Spinal cord (tissue), 10 donors: ENCODE measurements around the gene NCOA1. TPM values are rescaled to one million over a fixed set of nuclear protein-coding genes. Genes with fewer than 3 reads are reported as not detected.

ENCODE experiments used
- DNase-seq, 6 donors: peaks; one replicate each; pipeline versions ENCODE4 v3.0.0 to v3.0.0-alpha.2; 2013 to 2015; ENCODE audit warnings: low spot score in 6 of 6, low read depth in 4 of 6
- H3K27ac ChIP-seq: one replicate; pipeline ENCODE4 v1.5.1; 2013; ENCODE audit warnings: low read depth, low read length, control low read depth
- H3K27me3 ChIP-seq: one replicate; pipeline ENCODE4 v1.6.1; 2013; ENCODE audit warnings: low read length; ENCODE audit not compliant: control insufficient read depth, insufficient read depth
- H3K36me3 ChIP-seq: one replicate; pipeline ENCODE4 v1.6.1; 2013; ENCODE audit warnings: low read length; ENCODE audit not compliant: control insufficient read depth, insufficient read depth
- H3K4me1 ChIP-seq: one replicate; pipeline ENCODE4 v1.6.1; 2013; ENCODE audit warnings: low read length; ENCODE audit not compliant: control insufficient read depth, insufficient read depth
- H3K4me3 ChIP-seq: one replicate; pipeline ENCODE4 v1.5.1; 2013; ENCODE audit warnings: low read depth, low read length, control low read depth
- H3K9me3 ChIP-seq: one replicate; pipeline ENCODE4 v1.6.1; 2013; ENCODE audit warnings: low read length; ENCODE audit not compliant: control insufficient read depth, insufficient read depth
- WGBS: methylation state at CpG from one replicate; pipeline ENCODE4 v1.1.5; 2013; ENCODE audit warnings: missing lambda C conversion rate; ENCODE audit not compliant: insufficient coverage; 5-methylcytosine and 5-hydroxymethylcytosine counted together
- polyA plus RNA-seq, 2 donors: library from polyadenylated mRNA; unstranded; fragments of 120-200 nt; gene quantifications; one replicate each; pipeline ENCODE4 v1.2.1, GENCODE V29; 2013; ENCODE audit not compliant: insufficient read length in 2 of 2
- total RNA-seq, 2 donors: library from RNA; depleted of rRNA in 1 of 2; stranded (reverse); fragments of 120-200 nt in 1 of 2; fragments of >200 nt in 1 of 2; gene quantifications; one replicate each; pipeline versions ENCODE4 v1.2.3 to v1.2.4, GENCODE V29; 2013 to 2014
- donor health status: healthy.

NCOA1 gene
- total and polyA plus RNA-seq, 4 donors: 50.3 to 87.7 (median 73.1) TPM

DNA sequence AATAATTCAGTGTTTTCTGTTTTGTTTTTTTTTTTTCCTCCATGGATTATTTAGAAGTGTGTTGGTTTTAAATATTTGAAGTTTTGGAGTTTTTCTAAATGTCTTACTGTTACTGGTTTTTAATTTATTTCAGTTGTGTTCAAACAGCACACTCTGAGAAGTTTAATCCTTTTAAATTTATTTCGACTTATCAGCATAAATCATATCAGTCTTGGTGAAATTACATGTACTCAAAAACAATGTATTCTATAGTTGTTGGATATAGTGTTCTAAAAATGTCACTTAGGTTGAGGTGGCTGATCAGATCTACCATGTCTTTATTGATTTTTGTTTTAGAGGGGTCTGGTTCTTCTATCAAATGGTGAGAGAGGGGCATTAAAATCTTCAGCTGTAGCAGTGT lies 134.7 kb downstream of the NCOA1 start:
- H3K4me1 ChIP-seq: no peaks in the 10 kb centered on the region
- H3K9me3 ChIP-seq: no peaks in the 10 kb centered on the region
- no peaks in the 10 kb centered on the region for H3K36me3 ChIP-seq
- DNase-seq: no peak
- no peaks in the 10 kb centered on the region for H3K27me3 ChIP-seq
- H3K4me3 ChIP-seq: no peak overlapping the region
- no CpG with 5 or more reads among the region's 1 CpG for WGBS
- no peak overlapping the region for H3K27ac ChIP-seq

- H3K27me3 ChIP-seq: no peaks in the 10 kb centered on the region
- H3K4me3 ChIP-seq: no peak overlapping the region
- no peaks in the 10 kb centered on the region for H3K4me1 ChIP-seq
- 48% methylated on average over 3 of the region's 3 CpGs for whole genome bisulfite sequencing
- DNase-seq: peak in 1 of 6 donors; percentile 63
- H3K27ac ChIP-seq: no peak overlapping the region
- H3K9me3 ChIP-seq: no peaks in the 10 kb centered on the region
- H3K36me3 ChIP-seq: no peaks in the 10 kb centered on the region
These were observed 135.1 kb downstream of the NCOA1 start for GRCh38 chr2:24626131-24626530.

- H3K4me1 ChIP-seq: no peaks in the 10 kb centered on the region
- H3K36me3 ChIP-seq: no peaks in the 10 kb centered on the region
- DNase-seq: no peak
- no peaks in the 10 kb centered on the region for H3K27me3 ChIP-seq
- H3K9me3 ChIP-seq: no peaks in the 10 kb centered on the region
- H3K27ac ChIP-seq: no peak overlapping the region
- no peak overlapping the region for H3K4me3 ChIP-seq
These were observed 137.7 kb downstream of the NCOA1 start for GRCh38 chr2:24628746-24629145.

GRCh38 chr2:24632172-24632571 lies 141.1 kb downstream of the NCOA1 start:
- no peaks in the 10 kb centered on the region for H3K36me3 ChIP-seq
- no peak for DNase-seq
- H3K27ac ChIP-seq: no peak overlapping the region
- no peaks in the 10 kb centered on the region for H3K27me3 ChIP-seq
- H3K9me3 ChIP-seq: no peaks in the 10 kb centered on the region
- H3K4me3 ChIP-seq: no peak overlapping the region
- H3K4me1 ChIP-seq: no peaks in the 10 kb centered on the region
- WGBS: no CpG with 5 or more reads among the region's 1 CpG

DNA sequence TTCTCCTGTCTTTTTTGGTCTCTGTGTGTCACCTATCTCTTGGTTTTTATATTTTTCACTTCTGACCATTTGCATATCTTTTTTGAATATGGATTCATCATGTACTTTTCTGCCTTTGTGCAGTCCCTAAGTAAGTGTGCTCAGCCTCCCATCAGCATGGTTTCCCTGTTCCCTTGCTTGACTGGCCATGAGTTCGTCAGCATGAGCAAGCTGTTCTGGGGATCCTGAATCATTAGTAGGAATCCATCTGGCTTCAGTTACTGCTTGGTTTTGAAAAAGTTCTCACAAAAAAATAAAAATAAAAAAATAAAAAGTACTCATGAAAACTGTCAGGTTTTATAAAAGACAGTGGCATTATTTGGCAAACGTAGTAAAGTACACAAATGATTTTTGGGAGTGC lies 144.1 kb downstream of the NCOA1 start:
- WGBS: 17% methylated on average over 1 of the region's 2 CpGs
- no peaks in the 10 kb centered on the region for H3K9me3 ChIP-seq
- DNase-seq: peak in 2 of 6 donors; percentile 7 to 34

GRCh38 chr2:24638568-24638967 lies 147.5 kb downstream of the NCOA1 start:
- Histone ChIP-seq H3K4me3 (no peak overlapping the region), H3K27ac (no peak overlapping the region), H3K27me3 (no peaks in the 10 kb centered on the region), H3K4me1 (no peaks in the 10 kb centered on the region), H3K9me3 (no peaks in the 10 kb centered on the region), H3K36me3 (no peaks in the 10 kb centered on the region)
- no peak for DNase-seq
- no CpG with 5 or more reads among the region's 1 CpG for WGBS

More for the DNA sequence above, 144.1 kb downstream of the NCOA1 start:
- Histone ChIP-seq H3K27ac (no peak overlapping the region), H3K4me1 (no peaks in the 10 kb centered on the region), H3K36me3 (no peaks in the 10 kb centered on the region), H3K4me3 (no peak overlapping the region), H3K27me3 (no peaks in the 10 kb centered on the region)

- DNase-seq: no peak
- Histone ChIP-seq H3K27ac (no peak overlapping the region), H3K4me1 (no peaks in the 10 kb centered on the region), H3K9me3 (no peaks in the 10 kb centered on the region), H3K4me3 (no peak overlapping the region), H3K36me3 (no peaks in the 10 kb centered on the region), H3K27me3 (no peaks in the 10 kb centered on the region)
- WGBS: no CpG with 5 or more reads among the region's 1 CpG
These were observed 151.3 kb downstream of the NCOA1 start for GRCh38 chr2:24642351-24642750.

DNA sequence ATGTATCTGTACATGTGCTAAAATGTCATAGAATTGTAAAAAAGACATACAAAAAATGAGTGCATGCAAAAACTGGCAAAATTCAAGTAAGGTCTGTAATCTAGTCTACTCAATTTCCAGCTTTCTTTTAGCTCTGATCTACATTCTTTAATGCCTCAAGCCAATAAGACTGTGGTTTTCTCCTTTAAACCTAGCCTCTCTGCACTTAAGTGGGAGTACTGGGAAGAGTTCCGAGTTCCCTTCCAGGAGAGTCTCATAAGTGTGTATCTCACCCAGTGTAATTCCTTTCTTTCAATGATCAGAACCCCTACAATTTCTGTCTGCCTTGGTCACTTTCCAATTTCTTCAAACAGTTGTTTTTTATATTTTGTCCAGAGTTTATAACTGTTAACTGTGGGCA lies 152.0 kb downstream of the NCOA1 start:
- H3K36me3 ChIP-seq: no peaks in the 10 kb centered on the region

DNA sequence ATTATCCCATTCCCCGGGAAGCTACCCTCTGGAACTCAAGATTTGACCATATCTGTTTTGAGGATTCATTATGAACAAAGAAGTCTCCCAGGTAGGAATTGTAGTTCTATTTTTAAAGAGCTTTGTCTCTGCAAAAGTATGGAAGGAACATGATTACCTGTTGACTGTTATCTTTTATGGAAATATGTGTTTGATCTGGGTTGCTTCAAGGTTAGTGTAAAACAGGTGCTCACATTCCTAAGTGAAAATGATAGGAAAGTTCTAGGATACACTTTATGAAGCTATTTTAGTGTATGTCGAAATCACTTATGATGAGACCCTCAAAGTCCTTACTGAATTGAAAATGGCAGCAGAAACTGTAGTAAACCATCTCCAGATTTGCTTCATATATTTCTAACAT lies 153.0 kb downstream of the NCOA1 start:
- no CpG with 5 or more reads among the region's 2 CpGs for WGBS
- Histone ChIP-seq H3K9me3 (no peaks in the 10 kb centered on the region), H3K4me3 (no peak overlapping the region), H3K4me1 (no peaks in the 10 kb centered on the region), H3K27ac (no peak overlapping the region), H3K27me3 (no peaks in the 10 kb centered on the region), H3K36me3 (no peaks in the 10 kb centered on the region)
- no peak for DNase-seq

More for the DNA sequence above, 152.0 kb downstream of the NCOA1 start:
- Histone ChIP-seq H3K4me1 (no peaks in the 10 kb centered on the region), H3K27ac (no peak overlapping the region), H3K4me3 (no peak overlapping the region), H3K9me3 (no peaks in the 10 kb centered on the region), H3K27me3 (no peaks in the 10 kb centered on the region)
- no peak for DNase-seq
- no CpG with 5 or more reads among the region's 1 CpG for whole genome bisulfite sequencing

- no peaks in the 10 kb centered on the region for H3K9me3 ChIP-seq
- DNase-seq: no peak
- H3K36me3 ChIP-seq: no peaks in the 10 kb centered on the region
- H3K4me3 ChIP-seq: no peak overlapping the region
- H3K27ac ChIP-seq: no peak overlapping the region
- no peaks in the 10 kb centered on the region for H3K27me3 ChIP-seq
- no peaks in the 10 kb centered on the region for H3K4me1 ChIP-seq
These were observed 160.1 kb downstream of the NCOA1 start for GRCh38 chr2:24650997-24651642.
